Progenitor cell of endocrine pancreas (in vitro differentiated cells): ENCODE results near the gene FBXL20. TPM values are rescaled to one million over a fixed set of nuclear protein-coding genes. Genes with fewer than 3 reads are reported as not detected.
"Not testable (repeated sequence)": the region's sequence is repeated elsewhere in the genome, so short reads cannot be mapped to it uniquely, and the experiment has no call there.

Source experiments
- DNase-seq: peaks from one replicate; pipeline ENCODE4 v3.0.0; 2021; ENCODE audit warnings: low spot score; ENCODE audit not compliant: unreplicated experiment
- H3K27ac Mint-ChIP-seq: 2 replicates; pipeline ENCODE4 v1.8.0; 2021; ENCODE audit warnings: mild to moderate bottlenecking, moderate library complexity, mixed read lengths
- H3K27me3 Mint-ChIP-seq: 2 replicates; pipeline ENCODE4 v1.8.0; 2021; ENCODE audit warnings: mixed read lengths
- H3K36me3 Mint-ChIP-seq: 2 replicates; pipeline ENCODE4 v1.8.0; 2022; ENCODE audit warnings: mixed read lengths; ENCODE audit not compliant: insufficient read depth
- H3K4me1 Mint-ChIP-seq: 2 replicates; pipeline ENCODE4 v1.8.0; 2021; ENCODE audit warnings: low read depth, mixed read lengths
- H3K4me3 Mint-ChIP-seq: 2 replicates; pipeline ENCODE4 v1.8.0; 2021; ENCODE audit warnings: low read depth, mild to moderate bottlenecking, moderate library complexity, mixed read lengths
- H3K9me3 Mint-ChIP-seq: 2 replicates; pipeline ENCODE4 v1.8.0; 2021; ENCODE audit warnings: low read depth, mixed read lengths
- CTCF ChIP-seq: fragments of 200-600 bp; sonication (generic); IDR thresholded peaks from one replicate; pipeline ENCODE4 v1.5.0; 2021; ENCODE audit warnings: antibody characterized with exemption, mild to moderate bottlenecking; ENCODE audit not compliant: unreplicated experiment
- total RNA-seq: library from RNA; stranded (reverse); gene quantifications from 2 replicates; pipeline ENCODE4 v1.2.1, GENCODE V29; 2021

Gene FBXL20
- total RNA-seq, 1 donor from 2014 or later = 26.8 TPM

DNA sequence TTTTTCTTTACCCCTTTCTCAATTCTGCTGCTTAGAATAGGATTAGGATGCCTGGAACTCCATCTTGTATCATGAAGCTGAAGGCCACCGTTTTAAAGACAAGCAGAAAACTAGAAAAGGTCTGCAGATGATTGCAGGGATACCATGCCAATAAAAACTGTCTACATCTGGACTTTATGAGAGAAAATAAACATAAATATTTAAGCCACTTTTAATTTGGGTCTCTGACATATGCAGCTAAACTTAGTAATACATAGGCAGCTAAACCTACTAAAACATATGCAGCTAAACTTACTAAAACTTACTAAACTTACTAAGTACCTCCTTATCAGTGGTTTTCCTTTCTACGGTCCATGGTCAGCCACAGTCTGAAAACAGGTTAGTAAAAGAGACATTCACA is 48.4 kb downstream of the FBXL20 start:
- Mint-ChIP-seq H3K4me3 (no peak overlapping the region), H3K9me3 (no peaks in the 10 kb centered on the region), H3K4me1 (peaks cover 4% of the 10 kb centered on the region), H3K27me3 (no peaks in the 10 kb centered on the region), H3K27ac (no peak overlapping the region), H3K36me3 (no peaks in the 10 kb centered on the region)
- TF ChIP-seq CTCF = no peak
- DNase-seq = no peak

- DNase-seq = no peak
- Mint-ChIP-seq H3K27me3 (no peaks in the 10 kb centered on the region), H3K4me3 (no peak overlapping the region), H3K4me1 (peaks cover 4% of the 10 kb centered on the region), H3K9me3 (no peaks in the 10 kb centered on the region), H3K27ac (no peak overlapping the region), H3K36me3 (peaks cover 3% of the 10 kb centered on the region)
- no peak for TF ChIP-seq CTCF
Measured at GRCh38 chr17:39352511-39352910, 48.9 kb downstream of the FBXL20 start.

DNA sequence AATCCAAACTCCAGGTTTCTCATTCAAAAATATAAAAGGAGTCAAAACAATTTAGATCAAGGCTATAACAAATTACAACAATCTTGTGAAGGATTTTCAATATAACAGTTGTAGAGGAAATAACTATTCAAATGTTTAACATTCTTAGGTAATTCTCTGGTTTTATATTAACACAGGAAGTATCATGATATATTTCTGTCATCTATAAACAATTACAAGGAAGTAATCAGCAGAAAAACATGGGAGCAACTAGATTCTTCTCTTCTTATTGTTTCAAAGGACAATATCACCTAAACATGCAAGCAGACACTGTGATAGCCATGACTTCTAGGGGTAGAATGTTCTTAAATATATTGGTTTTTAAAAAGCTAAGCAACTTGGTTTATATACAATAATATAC is 49.9 kb downstream of the FBXL20 start:
- no peak for TF ChIP-seq CTCF
- Mint-ChIP-seq H3K27ac (no peak overlapping the region), H3K9me3 (no peaks in the 10 kb centered on the region), H3K4me3 (no peak overlapping the region), H3K4me1 (peaks cover 4% of the 10 kb centered on the region), H3K27me3 (no peaks in the 10 kb centered on the region), H3K36me3 (peaks cover 5% of the 10 kb centered on the region)
- no peak for DNase-seq

GRCh38 chr17:39349246-39349645 is 52.2 kb downstream of the FBXL20 start:
- Mint-ChIP-seq H3K4me1 (peaks cover 1% of the 10 kb centered on the region), H3K4me3 (no peak overlapping the region), H3K27ac (no peak overlapping the region), H3K27me3 (no peaks in the 10 kb centered on the region), H3K36me3 (peaks cover 7% of the 10 kb centered on the region), H3K9me3 (peaks cover 3% of the 10 kb centered on the region)
- TF ChIP-seq CTCF = no peak
- DNase-seq = no peak

DNA sequence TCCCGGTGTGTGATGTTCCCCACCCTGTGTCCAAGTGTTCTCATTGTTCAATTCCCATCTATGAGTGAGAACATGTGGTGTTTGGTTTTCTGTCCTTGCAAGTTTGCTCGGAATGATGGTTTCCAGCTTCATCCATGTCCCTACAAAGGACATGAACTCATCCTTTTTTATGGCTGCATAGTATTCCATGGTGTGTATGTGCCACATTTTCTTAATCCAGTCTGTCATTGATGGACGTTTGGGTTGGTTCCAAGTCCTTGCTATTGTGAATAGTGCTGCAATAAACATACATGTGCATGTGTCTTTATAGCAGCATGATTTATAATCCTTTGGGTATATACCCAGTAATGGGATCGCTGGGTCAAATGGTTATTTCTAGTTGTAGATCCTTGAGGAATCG is 54.6 kb downstream of the FBXL20 start:
- not testable (repeated sequence) for H3K4me1 Mint-ChIP-seq, H3K27me3 Mint-ChIP-seq, DNase-seq, H3K36me3 Mint-ChIP-seq, H3K27ac Mint-ChIP-seq, H3K9me3 Mint-ChIP-seq, H3K4me3 Mint-ChIP-seq

DNA sequence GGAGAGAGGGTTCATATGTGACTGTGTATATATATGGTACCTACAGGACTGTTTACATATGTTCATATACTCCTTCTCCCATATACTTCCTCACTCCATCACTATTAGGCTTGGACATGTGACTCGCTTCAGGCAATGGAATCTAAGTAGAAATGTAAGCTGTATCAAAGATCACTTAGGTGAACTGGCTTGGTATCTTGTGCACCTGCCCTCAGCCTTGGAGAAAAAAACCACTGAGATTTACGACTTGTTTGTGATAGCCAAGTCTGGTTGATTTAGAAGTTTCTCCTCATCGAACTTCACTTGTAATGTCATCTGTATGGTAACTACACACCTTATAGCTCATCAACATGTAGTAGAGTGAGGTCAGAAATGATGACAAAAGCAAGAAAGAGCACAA is 59.9 kb downstream of the FBXL20 start:
- TF ChIP-seq CTCF = no peak
- peaks cover 16% of the 10 kb centered on the region for H3K36me3 Mint-ChIP-seq
- peaks cover 3% of the 10 kb centered on the region for H3K9me3 Mint-ChIP-seq
- no peak overlapping the region for H3K4me3 Mint-ChIP-seq
- no peak for DNase-seq
- H3K27ac Mint-ChIP-seq = no peak overlapping the region
- H3K27me3 Mint-ChIP-seq = no peaks in the 10 kb centered on the region
- no peaks in the 10 kb centered on the region for H3K4me1 Mint-ChIP-seq
